Right lobe of liver (tissue), 4 donors: Measurements from ENCODE around the gene DIO2.

ENCODE experiments used
- POLR2A ChIP-seq: fragments of 450-650 bp; IDR thresholded peaks from one replicate; pipeline ENCODE4 v1.6.1; 2017; ENCODE audit warnings: antibody characterized with exemption, mild to moderate bottlenecking
- TF ChIP-seq, protein P1 (sequence below), 4 donors: fragments of 200-600 bp in 3 of 4; fragments of 450-650 bp in 1 of 4; IDR thresholded peaks; one replicate each; pipeline versions ENCODE4 v1.5.1 to v1.8.0; 2016 to 2022; ENCODE audit warnings: antibody characterized with exemption in 4 of 4, mild to moderate bottlenecking in 2 of 4
- donor health status: DM: no; HTN: no; CAD: no.
- donor health status: DM: no; HTN: no; CAD: no.
- donor health status: DM: no; HTN: yes; CAD: no.

DNA sequence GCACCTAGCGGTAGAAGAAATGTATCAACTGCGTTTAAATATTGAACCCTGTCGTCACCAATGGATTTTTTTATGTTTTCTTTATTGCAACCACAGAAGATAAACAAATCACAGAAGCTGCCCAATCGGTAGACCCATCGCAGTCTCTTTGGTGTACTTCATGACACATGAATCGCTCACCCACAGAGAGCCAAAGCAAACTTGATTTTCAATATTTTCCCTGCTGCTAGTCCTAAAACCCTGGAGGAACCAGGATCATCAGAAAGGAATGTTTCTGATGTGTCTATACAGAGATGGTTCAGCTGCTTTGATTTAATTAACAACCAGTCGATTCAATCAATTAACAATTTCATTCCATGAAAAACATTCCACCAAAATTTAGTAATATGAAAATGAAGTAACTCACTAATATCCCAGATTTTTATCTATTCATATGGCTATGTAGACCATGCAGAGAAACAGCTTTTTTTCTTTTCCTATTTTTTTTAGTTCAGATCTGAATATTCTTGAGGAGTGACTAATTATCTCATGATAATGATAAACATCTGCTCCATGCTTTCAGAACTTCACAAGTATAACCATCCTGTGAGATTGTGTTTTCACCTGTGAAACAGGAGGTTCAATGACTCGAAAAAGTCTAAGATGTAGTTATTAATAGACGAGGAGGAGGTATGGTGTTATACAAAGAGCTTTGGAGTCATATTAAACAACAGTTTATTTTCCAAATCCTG, 46.1 kb downstream of the DIO2 start:
- TF ChIP-seq, protein P1, sequence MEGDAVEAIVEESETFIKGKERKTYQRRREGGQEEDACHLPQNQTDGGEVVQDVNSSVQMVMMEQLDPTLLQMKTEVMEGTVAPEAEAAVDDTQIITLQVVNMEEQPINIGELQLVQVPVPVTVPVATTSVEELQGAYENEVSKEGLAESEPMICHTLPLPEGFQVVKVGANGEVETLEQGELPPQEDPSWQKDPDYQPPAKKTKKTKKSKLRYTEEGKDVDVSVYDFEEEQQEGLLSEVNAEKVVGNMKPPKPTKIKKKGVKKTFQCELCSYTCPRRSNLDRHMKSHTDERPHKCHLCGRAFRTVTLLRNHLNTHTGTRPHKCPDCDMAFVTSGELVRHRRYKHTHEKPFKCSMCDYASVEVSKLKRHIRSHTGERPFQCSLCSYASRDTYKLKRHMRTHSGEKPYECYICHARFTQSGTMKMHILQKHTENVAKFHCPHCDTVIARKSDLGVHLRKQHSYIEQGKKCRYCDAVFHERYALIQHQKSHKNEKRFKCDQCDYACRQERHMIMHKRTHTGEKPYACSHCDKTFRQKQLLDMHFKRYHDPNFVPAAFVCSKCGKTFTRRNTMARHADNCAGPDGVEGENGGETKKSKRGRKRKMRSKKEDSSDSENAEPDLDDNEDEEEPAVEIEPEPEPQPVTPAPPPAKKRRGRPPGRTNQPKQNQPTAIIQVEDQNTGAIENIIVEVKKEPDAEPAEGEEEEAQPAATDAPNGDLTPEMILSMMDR (IDR thresholded peaks at IDR 0.05): no peak
- TF ChIP-seq POLR2A: no peak
